ENCODE measurements around the gene GRIA3. TPM values are rescaled to one million over a fixed set of nuclear protein-coding genes. Genes with fewer than 3 reads are reported as not detected.

GRIA3 gene
- total and polyA plus RNA-seq, 4 donors: 0.05 to 2.0 (median 0.37) TPM

DNA sequence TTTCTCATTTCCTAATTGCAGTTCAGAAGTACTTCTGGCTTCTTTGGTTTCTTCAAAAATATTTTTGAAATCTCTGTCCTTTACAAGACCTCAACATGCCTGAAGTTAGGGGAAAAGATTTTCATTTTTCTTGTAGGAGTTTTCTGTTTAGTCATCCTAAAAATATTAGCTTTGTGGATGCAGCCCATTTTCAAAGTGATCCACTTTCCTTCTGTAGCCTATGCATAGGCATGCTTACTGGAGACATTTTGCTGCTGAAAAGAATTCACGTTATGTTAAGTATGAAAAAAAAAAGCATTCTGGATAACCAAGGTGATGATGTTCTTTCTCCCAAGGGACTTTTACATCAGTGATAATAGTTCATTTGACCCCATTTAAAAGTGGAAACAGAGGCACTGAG lies 303.2 kb downstream of the GRIA3 start:
- Histone ChIP-seq H3K27ac (ENCODE audit: low read depth in 1 of 2, low read length in 1 of 2) (no peak overlapping the region), H3K9me3 (ENCODE audit: control insufficient read depth in 4 of 4, insufficient read depth in 3 of 4, low read length in 3 of 4) (no peaks in the 10 kb centered on the region), H3K4me3 (no peak overlapping the region), H3K4me1 (ENCODE audit: control insufficient read depth in 5 of 5, insufficient read depth in 5 of 5, low read length in 5 of 5) (no peaks in the 10 kb centered on the region), H3K36me3 (ENCODE audit: control insufficient read depth in 4 of 4, insufficient read depth in 4 of 4, low read length in 4 of 4) (no peaks in the 10 kb centered on the region), H3K27me3 (ENCODE audit: control insufficient read depth in 3 of 3, insufficient read depth in 3 of 3, low read length in 2 of 3) (peaks cover 0 to 3% (median 0%) of the 10 kb centered on the region in 3 donors), H3K9ac (ENCODE audit: insufficient read depth in 1 of 2, low read length in 2 of 2) (no peak overlapping the region)
- TF ChIP-seq, protein P1, sequence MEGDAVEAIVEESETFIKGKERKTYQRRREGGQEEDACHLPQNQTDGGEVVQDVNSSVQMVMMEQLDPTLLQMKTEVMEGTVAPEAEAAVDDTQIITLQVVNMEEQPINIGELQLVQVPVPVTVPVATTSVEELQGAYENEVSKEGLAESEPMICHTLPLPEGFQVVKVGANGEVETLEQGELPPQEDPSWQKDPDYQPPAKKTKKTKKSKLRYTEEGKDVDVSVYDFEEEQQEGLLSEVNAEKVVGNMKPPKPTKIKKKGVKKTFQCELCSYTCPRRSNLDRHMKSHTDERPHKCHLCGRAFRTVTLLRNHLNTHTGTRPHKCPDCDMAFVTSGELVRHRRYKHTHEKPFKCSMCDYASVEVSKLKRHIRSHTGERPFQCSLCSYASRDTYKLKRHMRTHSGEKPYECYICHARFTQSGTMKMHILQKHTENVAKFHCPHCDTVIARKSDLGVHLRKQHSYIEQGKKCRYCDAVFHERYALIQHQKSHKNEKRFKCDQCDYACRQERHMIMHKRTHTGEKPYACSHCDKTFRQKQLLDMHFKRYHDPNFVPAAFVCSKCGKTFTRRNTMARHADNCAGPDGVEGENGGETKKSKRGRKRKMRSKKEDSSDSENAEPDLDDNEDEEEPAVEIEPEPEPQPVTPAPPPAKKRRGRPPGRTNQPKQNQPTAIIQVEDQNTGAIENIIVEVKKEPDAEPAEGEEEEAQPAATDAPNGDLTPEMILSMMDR (IDR thresholded peaks at IDR 0.05; ENCODE audit: control extremely low read depth, extremely low read depth): no peak
- DNase-seq (no peak), ATAC-seq (ENCODE audit: insufficient read depth, low FRiP score) (no peak)
- WGBS, 2 donors: 80 to 94% methylated on average over 1 of the region's 1 CpG

DNA sequence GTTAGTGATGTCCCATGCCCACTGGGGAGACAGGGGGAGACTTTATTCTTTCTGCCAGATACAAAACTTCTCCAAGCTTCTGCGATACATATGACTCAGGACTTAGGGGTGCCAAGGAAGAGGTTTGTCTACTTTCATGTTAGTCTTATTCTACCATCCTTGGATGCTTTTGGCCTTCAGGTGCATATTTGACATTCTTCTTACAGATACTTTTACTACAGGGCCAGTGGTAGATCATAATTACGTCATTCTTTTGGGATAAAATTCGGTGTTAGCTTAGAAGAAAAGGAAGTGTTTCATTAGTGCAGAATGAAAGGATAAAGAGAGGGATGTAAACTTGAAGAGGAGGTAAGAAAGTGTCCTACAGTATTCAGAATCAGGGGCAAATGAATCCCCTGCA lies 303.6 kb downstream of the GRIA3 start:
- ATAC-seq (ENCODE audit: insufficient read depth, low FRiP score): no peak
- Histone ChIP-seq H3K9ac (ENCODE audit: insufficient read depth in 1 of 2, low read length in 2 of 2) (no peak overlapping the region), H3K36me3 (ENCODE audit: control insufficient read depth in 4 of 4, insufficient read depth in 4 of 4, low read length in 4 of 4) (no peaks in the 10 kb centered on the region), H3K4me3 (no peak overlapping the region), H3K9me3 (ENCODE audit: control insufficient read depth in 4 of 4, insufficient read depth in 3 of 4, low read length in 3 of 4) (no peaks in the 10 kb centered on the region), H3K27ac (ENCODE audit: low read depth in 1 of 2, low read length in 1 of 2) (no peak overlapping the region), H3K27me3 (ENCODE audit: control insufficient read depth in 3 of 3, insufficient read depth in 3 of 3, low read length in 2 of 3) (peaks cover 0 to 3% (median 0%) of the 10 kb centered on the region in 3 donors), H3K4me1 (ENCODE audit: control insufficient read depth in 5 of 5, insufficient read depth in 5 of 5, low read length in 5 of 5) (no peaks in the 10 kb centered on the region)
- TF ChIP-seq, protein P1 (IDR thresholded peaks at IDR 0.05; ENCODE audit: control extremely low read depth, extremely low read depth): no peak
- DNase-seq: no peak
- 61 to 83% methylated on average over 3 of the region's 3 CpGs for WGBS, 2 donors

DNA sequence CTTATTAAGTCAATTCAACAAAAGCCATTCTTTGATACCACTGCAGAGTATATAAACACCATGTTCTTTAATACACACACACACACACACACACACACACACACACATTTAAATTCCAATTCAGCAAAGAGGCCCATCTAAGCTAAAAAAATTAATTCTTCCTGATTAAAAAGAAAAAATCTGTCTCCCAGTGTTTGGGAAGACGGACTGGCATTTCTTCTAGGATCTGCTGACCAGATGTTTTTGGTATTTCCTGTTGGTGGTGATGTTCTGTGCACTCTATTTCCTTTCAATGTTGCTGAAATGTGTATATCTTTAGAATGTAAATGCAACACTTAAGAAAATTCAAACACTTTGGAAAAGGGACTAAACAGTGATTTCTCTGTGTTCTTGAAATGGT lies 304.9 kb downstream of the GRIA3 start:
- WGBS, 2 donors: 30% methylated on average over 1 of the region's 1 CpG

More for the DNA sequence above, 304.9 kb downstream of the GRIA3 start:
- no peaks in the 10 kb centered on the region for H3K36me3 ChIP-seq (ENCODE audit: control insufficient read depth in 4 of 4, insufficient read depth in 4 of 4, low read length in 4 of 4)
- no peak overlapping the region for H3K9ac ChIP-seq (ENCODE audit: insufficient read depth in 1 of 2, low read length in 2 of 2)
- H3K27me3 ChIP-seq (ENCODE audit: control insufficient read depth in 3 of 3, insufficient read depth in 3 of 3, low read length in 2 of 3): peaks cover 0 to 3% (median 0%) of the 10 kb centered on the region in 3 donors
- H3K9me3 ChIP-seq (ENCODE audit: control insufficient read depth in 4 of 4, insufficient read depth in 3 of 4, low read length in 3 of 4): no peaks in the 10 kb centered on the region
- H3K4me3 ChIP-seq: no peak overlapping the region
- H3K4me1 ChIP-seq (ENCODE audit: control insufficient read depth in 5 of 5, insufficient read depth in 5 of 5, low read length in 5 of 5): no peaks in the 10 kb centered on the region
- DNase-seq (no peak), ATAC-seq (ENCODE audit: insufficient read depth, low FRiP score) (no peak)
- no peak overlapping the region for H3K27ac ChIP-seq (ENCODE audit: low read depth in 1 of 2, low read length in 1 of 2)
- TF ChIP-seq, protein P1 (IDR thresholded peaks at IDR 0.05; ENCODE audit: control extremely low read depth, extremely low read depth): no peak
